B cell (primary cell): ENCODE data around the gene GGTA1. TPM values are rescaled to one million over a fixed set of nuclear protein-coding genes. Genes with fewer than 3 reads are reported as not detected.

Source experiments
- ATAC-seq: fragments of 200-7000 bp; cut with Tn5 transposase; one replicate; pipeline ENCODE4 v1.10.0; 2021; ENCODE audit warnings: low read depth, mild to moderate bottlenecking, moderate number of reproducible peaks, moderate library complexity
- CTCF ChIA-PET: fragments of 350-600 bp; sonication (Branson Sonifier 250); formaldehyde crosslinking; loops from one replicate; lab custom pipeline; 2021; ENCODE audit warnings: antibody characterized with exemption, inconsistent platforms; lab: Charles Lee
- POLR2A ChIA-PET: fragments of 350-600 bp; sonication (Branson Sonifier 250); formaldehyde crosslinking; loops from one replicate; lab custom pipeline; 2021; ENCODE audit warnings: antibody characterized with exemption; lab: Charles Lee
- DNase-seq: peaks from one replicate; pipeline ENCODE4 v3.0.0; 2013
- H2AFZ ChIP-seq: 2 replicates; pipeline ENCODE4 v1.6.1; 2012; ENCODE audit warnings: mild to moderate bottlenecking, low read depth, low read length; ENCODE audit not compliant: insufficient read depth, poor library complexity, severe bottlenecking
- H3K27ac ChIP-seq, 2 donors: 1 replicate in 1 of 2; 2 replicates in 1 of 2; pipeline ENCODE4 v1.5.1; 2012 to 2013; ENCODE audit warnings: low read length in 2 of 2, mild to moderate bottlenecking in 2 of 2, moderate library complexity in 1 of 2
- H3K27me3 ChIP-seq, 4 experiments: fragments of 200-600 bp in 1 of 4; sonication (generic) in 1 of 4; replicated peaks in 1 of 4; 1 replicate in 2 of 4; 2 replicates in 2 of 4; pipeline versions ENCODE4 v1.6.1 to v1.7.0; 2013 to 2016; ENCODE audit warnings: low read length in 3 of 4, mild to moderate bottlenecking in 2 of 4, mixed read lengths in 1 of 4, moderate library complexity in 1 of 4; ENCODE audit not compliant: insufficient read depth in 4 of 4, control insufficient read depth in 3 of 4; ENCODE audit errors: control extremely low read depth in 1 of 4
- H3K36me3 ChIP-seq, 2 experiments: replicated peaks in 1 of 2; 1 replicate in 1 of 2; 2 replicates in 1 of 2; pipeline versions ENCODE4 v1.6.1 to v1.7.1; 2013; ENCODE audit warnings: low read length in 1 of 2; ENCODE audit not compliant: insufficient read depth in 2 of 2, control insufficient read depth in 1 of 2; ENCODE audit errors: control extremely low read depth in 1 of 2, extremely low read depth in 1 of 2
- H3K4me1 ChIP-seq, 2 donors: fragments of 200-600 bp in 1 of 2; sonication (generic) in 1 of 2; 1 replicate in 1 of 2; 2 replicates in 1 of 2; pipeline versions ENCODE4 v1.5.1 to v1.6.1; 2013 to 2017; ENCODE audit warnings: low read length in 2 of 2; ENCODE audit not compliant: control insufficient read depth in 2 of 2, insufficient read depth in 2 of 2
- H3K4me2 ChIP-seq: replicated peaks from 2 replicates; pipeline ENCODE3; 2012; ENCODE audit warnings: mild to moderate bottlenecking, low read depth, low read length; ENCODE audit not compliant: poor library complexity, severe bottlenecking
- H3K4me3 ChIP-seq, 5 experiments: fragments of 200-600 bp in 1 of 5; sonication (generic) in 1 of 5; 1 replicate in 3 of 5; 2 replicates in 2 of 5; pipeline versions ENCODE4 v1.5.1 to v1.7.0; 2011 to 2016; ENCODE audit warnings: low read length in 4 of 5, mild to moderate bottlenecking in 4 of 5, low read depth in 2 of 5, control low read depth in 1 of 5, moderate library complexity in 1 of 5; ENCODE audit not compliant: insufficient read depth in 1 of 5; ENCODE audit errors: control extremely low read depth in 1 of 5, extremely low read depth in 1 of 5
- H3K79me2 ChIP-seq: fragments of 200-600 bp; sonication (generic); one replicate; pipeline ENCODE4 v1.6.0; 2016; ENCODE audit warnings: low read length; ENCODE audit not compliant: control insufficient read depth, insufficient read depth
- H3K9ac ChIP-seq: fragments of 200-600 bp; sonication (generic); 2 replicates; pipeline ENCODE4 v1.6.1; 2017; ENCODE audit warnings: mild to moderate bottlenecking, low read length, moderate library complexity
- H3K9me3 ChIP-seq, 3 donors: one replicate each; pipeline versions ENCODE4 v1.6.1 to v1.7.1; 2013; ENCODE audit warnings: low read length in 2 of 3; ENCODE audit not compliant: control insufficient read depth in 2 of 3, insufficient read depth in 1 of 3; ENCODE audit errors: control extremely low read depth in 1 of 3
- H4K20me1 ChIP-seq: 2 replicates; pipeline ENCODE4 v1.6.0; 2012; ENCODE audit warnings: mild to moderate bottlenecking, low read length; ENCODE audit not compliant: insufficient read depth, control insufficient read depth, poor library complexity, severe bottlenecking
- H3K27ac Mint-ChIP-seq: one replicate; pipeline ENCODE4 v1.8.0; 2021; ENCODE audit warnings: mixed read lengths
- H3K27me3 Mint-ChIP-seq: one replicate; pipeline ENCODE4 v1.8.0; 2021; ENCODE audit warnings: mixed read lengths
- H3K4me1 Mint-ChIP-seq: one replicate; pipeline ENCODE4 v1.8.0; 2021; ENCODE audit warnings: mixed read lengths
- H3K4me3 Mint-ChIP-seq: one replicate; pipeline ENCODE4 v1.8.0; 2021; ENCODE audit warnings: mixed read lengths
- H3K9me3 Mint-ChIP-seq: one replicate; pipeline ENCODE4 v1.8.0; 2022; ENCODE audit warnings: mixed read lengths; ENCODE audit not compliant: insufficient read depth
- CTCF ChIP-seq: fragments of 200-600 bp; IDR thresholded peaks from one replicate; pipeline ENCODE4 v1.8.0; 2022; ENCODE audit warnings: antibody characterized with exemption, mild to moderate bottlenecking
- EZH2 ChIP-seq: IDR thresholded peaks from 2 replicates; pipeline ENCODE4 v1.6.1; 2012; ENCODE audit warnings: borderline replicate concordance, low read depth, mild to moderate bottlenecking, moderate library complexity, low read length; ENCODE audit not compliant: insufficient read depth, poor library complexity, severe bottlenecking
- whole genome bisulfite sequencing: methylation state at CpG from one replicate; pipeline ENCODE4 v1.1.5; 2013; ENCODE audit warnings: missing lambda C conversion rate; ENCODE audit not compliant: insufficient coverage; 5-methylcytosine and 5-hydroxymethylcytosine counted together
- intact Hi-C: fragments of 100-400 bp; cut with micrococcal nuclease; formaldehyde crosslinking; loops from one replicate; pipeline ENCODE4 v1.10.0; 2022
- polyA plus RNA-seq: library from polyadenylated mRNA; depleted of rRNA; stranded (reverse); fragments of >200 nt; gene quantifications from 2 replicates; pipeline ENCODE4 v1.2.3, GENCODE V29; 2012
- total RNA-seq, 2 donors: library from RNA; stranded (reverse); fragments of 120-200 nt in 1 of 2; gene quantifications; 1 replicate in 1 of 2; 2 replicates in 1 of 2; pipeline versions ENCODE4 v1.2.3 to v1.2.4, GENCODE V29; 2013 to 2022

The GGTA1 gene
- total and polyA plus RNA-seq, 2 donors (not counting 1 experiment from before 2014, with no cell fraction given), result not detected

GRCh38 chr9:121451586-121451985, 48.1 kb downstream of the GGTA1 start:
- H3K4me1 Mint-ChIP-seq, result no peaks in the 10 kb centered on the region
- H3K27me3 Mint-ChIP-seq, result peaks cover 33% of the 10 kb centered on the region
- Histone ChIP-seq H3K4me3 (no peak overlapping the region), H3K9me3 (no peaks in the 10 kb centered on the region), H2AFZ (no peak overlapping the region), H3K4me2 (no peak overlapping the region), H3K27me3 (peaks cover 0 to 18% (median 5%) of the 10 kb centered on the region in 4 experiments), H3K9ac (no peak overlapping the region), H3K79me2 (no peaks in the 10 kb centered on the region), H3K27ac (no peak overlapping the region), H4K20me1 (no peaks in the 10 kb centered on the region), H3K4me1 (no peaks in the 10 kb centered on the region), H3K36me3 (no peaks in the 10 kb centered on the region)
- ATAC-seq (no peak), DNase-seq (no peak)
- H3K9me3 Mint-ChIP-seq, result no peaks in the 10 kb centered on the region
- TF ChIP-seq CTCF, result no peak
- TF ChIP-seq EZH2, result no peak
- no peak overlapping the region for H3K27ac Mint-ChIP-seq
- WGBS, result 63% methylated on average over 2 of the region's 2 CpGs
- intact Hi-C loops, result no loop called here
- ChIA-PET POLR2A (no interaction called here), CTCF (interaction anchor here (0.6 to 1.9 kb wide), 3 partner anchors 9 to 996 kb away, joined by 3 to 4 read pairs (median 3); no protein-coding TSS in a partner anchor)
- H3K4me3 Mint-ChIP-seq, result no peak overlapping the region

GRCh38 chr9:121450241-121450640, 49.4 kb downstream of the GGTA1 start:
- ATAC-seq (no peak), DNase-seq (no peak)
- no peaks in the 10 kb centered on the region for H3K79me2 ChIP-seq
- no peak overlapping the region for H3K4me3 ChIP-seq
- intact Hi-C loops, result no loop called here
- Mint-ChIP-seq H3K4me3 (no peak overlapping the region), H3K9me3 (no peaks in the 10 kb centered on the region), H3K27me3 (peaks cover 37% of the 10 kb centered on the region), H3K27ac (no peak overlapping the region), H3K4me1 (no peaks in the 10 kb centered on the region)
- no peaks in the 10 kb centered on the region for H4K20me1 ChIP-seq
- H3K36me3 ChIP-seq, result no peaks in the 10 kb centered on the region
- H3K27me3 ChIP-seq, result peaks cover 0 to 14% (median 4%) of the 10 kb centered on the region in 4 experiments
- no peaks in the 10 kb centered on the region for H3K4me1 ChIP-seq
- TF ChIP-seq EZH2, result no peak
- no peak for TF ChIP-seq CTCF
- no peak overlapping the region for H2AFZ ChIP-seq
- WGBS, result 16% methylated on average over 2 of the region's 3 CpGs
- ChIA-PET CTCF (interaction anchor here (0.9 to 1.9 kb wide), 3 partner anchors 10 to 47 kb away, joined by 3 to 4 read pairs (median 3); no protein-coding TSS in a partner anchor), POLR2A (no interaction called here)
- no peak overlapping the region for H3K27ac ChIP-seq
- no peak overlapping the region for H3K4me2 ChIP-seq
- no peak overlapping the region for H3K9ac ChIP-seq
- no peaks in the 10 kb centered on the region for H3K9me3 ChIP-seq
